Fibroblast of lung (primary cell): ENCODE data around the gene C3orf20. TPM values are rescaled to one million over a fixed set of nuclear protein-coding genes. Genes with fewer than 3 reads are reported as not detected.

Experiments
- DNase-seq, 2 donors: peaks; one replicate each; pipeline versions ENCODE4 v3.0.0 to v3.0.0-alpha.2; 2010; ENCODE audit warnings: low read depth in 2 of 2
- H2AFZ ChIP-seq: 2 replicates; pipeline ENCODE4 v1.5.1; 2012; ENCODE audit warnings: low read length, control low read depth, inconsistent platforms
- H3K27ac ChIP-seq: 2 replicates; pipeline ENCODE4 v1.5.1; 2011; ENCODE audit warnings: low read length, control low read depth; ENCODE audit not compliant: insufficient read depth
- H3K27me3 ChIP-seq: 2 replicates; pipeline ENCODE4 v1.5.1; 2011; ENCODE audit warnings: mild to moderate bottlenecking, low read length; ENCODE audit not compliant: control insufficient read depth, insufficient read depth
- H3K36me3 ChIP-seq: 2 replicates; pipeline ENCODE4 v1.5.1; 2011; ENCODE audit warnings: low read length; ENCODE audit not compliant: control insufficient read depth, insufficient read depth
- H3K4me1 ChIP-seq: 2 replicates; pipeline ENCODE4 v1.5.1; 2011; ENCODE audit warnings: low read length; ENCODE audit not compliant: control insufficient read depth, insufficient read depth; ENCODE audit errors: extremely low read depth
- H3K4me2 ChIP-seq: 2 replicates; pipeline ENCODE4 v1.5.1; 2011; ENCODE audit warnings: low read length, control low read depth; ENCODE audit not compliant: insufficient read depth; ENCODE audit errors: extremely low read depth
- H3K4me3 ChIP-seq, 4 experiments: fragments of 200-600 bp in 1 of 4; sonication (generic) in 1 of 4; replicated peaks in 1 of 4; 2 replicates each; pipeline ENCODE4 v1.5.1; 2011 to 2016; ENCODE audit warnings: low read length in 4 of 4, low read depth in 3 of 4, mild to moderate bottlenecking in 3 of 4, control low read depth in 2 of 4, inconsistent platforms in 1 of 4, mixed read lengths in 1 of 4; ENCODE audit not compliant: insufficient read depth in 1 of 4; ENCODE audit errors: control extremely low read depth in 1 of 4
- H3K79me2 ChIP-seq: 2 replicates; pipeline ENCODE4 v1.5.1; 2012; ENCODE audit warnings: mild to moderate bottlenecking, low read length, inconsistent platforms; ENCODE audit not compliant: control insufficient read depth, insufficient read depth
- H3K9ac ChIP-seq: 2 replicates; pipeline ENCODE4 v1.5.1; 2011; ENCODE audit warnings: mild to moderate bottlenecking, low read length, control low read depth; ENCODE audit not compliant: insufficient read depth
- H3K9me3 ChIP-seq: 2 replicates; pipeline ENCODE4 v1.5.1; 2012; ENCODE audit warnings: low read depth, low read length; ENCODE audit not compliant: control insufficient read depth, insufficient read depth
- H4K20me1 ChIP-seq: 2 replicates; pipeline ENCODE4 v1.5.1; 2011; ENCODE audit warnings: low read length; ENCODE audit not compliant: control insufficient read depth, insufficient read depth; ENCODE audit errors: extremely low read depth
- CTCF ChIP-seq, 2 donors: IDR thresholded peaks in 1 of 2; conservative IDR thresholded peaks in 1 of 2; 1 replicate in 1 of 2; 2 replicates in 1 of 2; pipeline ENCODE4 v1.5.1; 2011 to 2012; ENCODE audit warnings: low read length in 2 of 2, control low read depth in 1 of 2, inconsistent platforms in 1 of 2, low read depth in 1 of 2, mild to moderate bottlenecking in 1 of 2
- EZH2 ChIP-seq: IDR thresholded peaks from 2 replicates; pipeline ENCODE4 v1.5.1; 2012; ENCODE audit warnings: low read length, control low read depth, mild to moderate bottlenecking; ENCODE audit errors: missing control alignments
- polyA plus RNA-seq, 2 donors: library from polyadenylated mRNA; depleted of rRNA in 1 of 2; stranded (reverse) in 1 of 2; unstranded in 1 of 2; fragments of >200 nt; gene quantifications; 2 replicates each; pipeline ENCODE4 v1.2.1, GENCODE V29; 2011 to 2012; ENCODE audit warnings: missing spikeins in 1 of 2
- total RNA-seq: library from RNA; depleted of rRNA; stranded (reverse); fragments of >200 nt; gene quantifications from 2 replicates; pipeline ENCODE4 v1.2.1, GENCODE V29; 2014

C3orf20 gene
- total and polyA plus RNA-seq, 2 donors (not counting 1 experiment from before 2014, with no cell fraction given): not detected

GRCh38 chr3:14640157-14640562, 34.8 kb upstream of the C3orf20 start:
- no peaks in the 10 kb centered on the region for H3K9me3 ChIP-seq
- H3K36me3 ChIP-seq: no peaks in the 10 kb centered on the region
- no peaks in the 10 kb centered on the region for H3K4me1 ChIP-seq
- H3K79me2 ChIP-seq: no peaks in the 10 kb centered on the region
- H4K20me1 ChIP-seq: no peaks in the 10 kb centered on the region
- DNase-seq: peak in 1 of 2 donors; percentile 8
- H3K27ac ChIP-seq: no peak overlapping the region
- no peak for TF ChIP-seq EZH2
- no peak for TF ChIP-seq CTCF (conservative IDR thresholded peaks at IDR 0.05 in 1 of 2, IDR thresholded peaks at IDR 0.05 in 1 of 2; ENCODE audit: low read depth in 1 of 2, low read length in 2 of 2)
- H3K4me2 ChIP-seq: no peak overlapping the region
- no peak overlapping the region for H3K4me3 ChIP-seq
- no peak overlapping the region for H2AFZ ChIP-seq
- peaks cover 2% of the 10 kb centered on the region for H3K27me3 ChIP-seq
- H3K9ac ChIP-seq: no peak overlapping the region

DNA sequence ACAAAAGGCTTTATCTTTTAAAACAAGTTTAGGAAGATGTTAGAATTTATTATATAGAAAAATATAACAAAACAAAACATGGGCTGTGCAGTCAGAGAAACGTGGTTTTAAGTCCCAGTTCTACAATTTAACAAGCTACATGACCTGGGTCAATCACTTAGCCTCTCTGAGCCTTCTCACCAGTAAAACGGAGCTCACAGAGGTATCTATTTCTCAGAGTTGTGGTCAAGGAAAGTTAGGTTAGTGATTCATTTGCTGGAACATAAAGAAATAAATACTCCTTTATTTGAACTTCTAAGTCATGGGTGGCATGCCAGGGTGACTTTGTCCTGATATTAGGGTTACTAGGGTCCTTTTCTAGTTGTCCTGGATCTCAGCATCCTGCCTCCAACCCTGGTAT, 34.2 kb upstream of the C3orf20 start:
- H3K79me2 ChIP-seq: no peaks in the 10 kb centered on the region
- no peak overlapping the region for H3K27ac ChIP-seq
- H3K4me3 ChIP-seq: no peak overlapping the region
- H3K4me2 ChIP-seq: no peak overlapping the region
- DNase-seq: no peak
- H4K20me1 ChIP-seq: no peaks in the 10 kb centered on the region
- H3K27me3 ChIP-seq: peaks cover 2% of the 10 kb centered on the region
- no peak overlapping the region for H2AFZ ChIP-seq
- no peaks in the 10 kb centered on the region for H3K9me3 ChIP-seq
- H3K9ac ChIP-seq: no peak overlapping the region
- no peaks in the 10 kb centered on the region for H3K36me3 ChIP-seq
- no peaks in the 10 kb centered on the region for H3K4me1 ChIP-seq
- no peak for TF ChIP-seq EZH2
- TF ChIP-seq CTCF (conservative IDR thresholded peaks at IDR 0.05 in 1 of 2, IDR thresholded peaks at IDR 0.05 in 1 of 2; ENCODE audit: low read depth in 1 of 2, low read length in 2 of 2): no peak

GRCh38 chr3:14641346-14641745, 33.6 kb upstream of the C3orf20 start:
- H3K27ac ChIP-seq: no peak overlapping the region
- no peak for DNase-seq
- H3K4me2 ChIP-seq: no peak overlapping the region
- H3K9me3 ChIP-seq: no peaks in the 10 kb centered on the region
- H2AFZ ChIP-seq: no peak overlapping the region
- H4K20me1 ChIP-seq: no peaks in the 10 kb centered on the region
- no peaks in the 10 kb centered on the region for H3K4me1 ChIP-seq
- no peaks in the 10 kb centered on the region for H3K36me3 ChIP-seq
- no peak overlapping the region for H3K4me3 ChIP-seq
- no peaks in the 10 kb centered on the region for H3K79me2 ChIP-seq
- H3K27me3 ChIP-seq: peaks cover 2% of the 10 kb centered on the region
- no peak for TF ChIP-seq CTCF (conservative IDR thresholded peaks at IDR 0.05 in 1 of 2, IDR thresholded peaks at IDR 0.05 in 1 of 2; ENCODE audit: low read depth in 1 of 2, low read length in 2 of 2)
- TF ChIP-seq EZH2: no peak
- no peak overlapping the region for H3K9ac ChIP-seq
